Stimulated activated CD8-positive, alpha-beta memory T cell treated with anti-CD3 and anti-CD28 coated beads, Interleukin-15, amount 100 ng/mL, for 24 hours (primary cell): ENCODE measurements around the gene CORO1A.
"Not testable (repeated sequence)": the region's sequence is repeated elsewhere in the genome, so short reads cannot be mapped to it uniquely, and the experiment has no call there.

ENCODE experiments used
- DNase-seq: peaks from one replicate; pipeline ENCODE4 v3.0.0-alpha.2; 2020; ENCODE audit warnings: low read depth

CORO1A gene

DNA sequence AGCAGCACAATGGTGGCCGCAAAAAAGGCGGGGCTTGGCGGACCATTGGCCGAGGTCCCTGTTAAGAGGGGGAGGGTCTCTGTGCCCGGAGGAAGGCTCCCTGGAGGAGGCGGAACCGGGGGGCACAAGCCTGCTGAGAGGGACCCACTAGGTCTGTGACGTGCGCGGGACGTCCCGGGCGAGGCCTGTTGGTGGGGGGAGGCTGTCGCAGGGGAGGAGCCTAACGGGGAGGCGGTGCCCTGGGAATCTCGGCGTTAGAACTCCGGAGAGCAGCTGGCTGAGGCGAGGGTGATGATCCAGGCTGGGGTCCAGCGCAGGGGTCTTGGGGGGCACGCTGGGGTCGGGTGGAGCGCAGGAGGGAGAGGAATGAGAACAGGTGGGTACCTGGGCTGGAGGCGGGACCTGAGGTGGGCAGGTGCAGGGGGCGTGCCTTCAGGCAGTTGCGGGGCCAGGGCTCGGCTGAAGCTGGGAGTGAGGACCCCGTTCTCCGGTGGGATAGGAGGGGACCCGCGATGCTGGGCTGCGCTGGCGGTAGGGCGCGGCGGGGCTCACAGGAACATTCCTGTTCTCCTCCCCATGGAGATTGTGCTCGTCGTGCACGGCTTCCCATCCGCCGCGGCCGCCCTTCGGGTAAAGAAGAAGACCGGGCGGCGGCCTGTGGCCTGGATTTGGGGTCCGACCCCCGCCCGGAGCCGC, 22.3 kb downstream of the CORO1A start:
- DNase-seq = not testable (repeated sequence)

DNA sequence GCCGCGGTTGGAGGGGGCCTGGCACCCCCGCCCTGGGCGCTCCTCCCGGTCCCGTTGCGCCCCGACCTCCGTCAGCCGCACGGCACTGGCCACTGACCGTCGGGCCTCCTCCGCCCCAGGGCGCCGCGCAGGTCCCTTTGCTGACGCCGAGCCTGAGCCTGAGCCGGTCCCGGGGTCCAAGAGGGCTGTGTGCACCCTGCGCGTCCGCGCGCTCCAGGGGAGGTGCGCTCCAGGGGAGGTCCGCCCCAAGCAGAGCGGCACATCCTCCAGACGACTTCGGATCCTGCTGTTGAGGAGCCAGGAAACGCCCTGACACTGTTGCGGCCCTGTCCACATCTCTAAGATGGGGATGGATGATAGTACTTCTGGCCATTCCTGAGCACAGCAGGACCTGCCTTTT, 22.9 kb downstream of the CORO1A start:
- DNase-seq = not testable (repeated sequence)

DNA sequence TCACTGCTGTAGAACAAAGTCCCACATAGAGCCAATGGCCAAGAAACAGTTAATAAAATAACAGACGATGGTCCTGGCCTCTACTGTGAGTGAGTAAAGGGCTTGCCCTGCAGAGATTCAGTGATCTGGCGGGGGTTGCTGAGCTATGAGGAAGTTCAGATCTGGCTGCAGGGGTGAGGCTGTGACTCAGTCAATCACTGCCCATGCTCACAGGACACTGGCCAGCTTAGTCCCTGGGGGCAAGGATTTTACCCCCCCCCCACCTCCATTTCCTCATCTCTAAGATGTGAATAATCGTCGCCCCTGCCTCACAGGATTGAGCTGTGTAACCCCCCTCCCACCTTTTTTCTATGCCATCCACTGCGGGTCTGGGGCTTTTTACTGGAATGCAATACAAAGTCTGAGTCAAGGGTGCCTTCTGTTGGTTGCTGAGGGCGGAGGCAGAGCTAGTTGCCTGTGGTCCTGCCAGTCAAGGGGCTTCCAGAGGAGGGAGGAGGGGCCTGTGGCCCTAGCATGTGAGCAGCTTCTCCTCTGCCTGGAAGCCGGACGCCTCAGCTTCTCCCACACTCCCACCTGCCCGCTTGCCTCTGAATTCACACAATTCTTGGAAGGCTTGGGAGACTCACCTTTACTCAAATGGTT, 23.8 kb downstream of the CORO1A start:
- not testable (repeated sequence) for DNase-seq

DNA sequence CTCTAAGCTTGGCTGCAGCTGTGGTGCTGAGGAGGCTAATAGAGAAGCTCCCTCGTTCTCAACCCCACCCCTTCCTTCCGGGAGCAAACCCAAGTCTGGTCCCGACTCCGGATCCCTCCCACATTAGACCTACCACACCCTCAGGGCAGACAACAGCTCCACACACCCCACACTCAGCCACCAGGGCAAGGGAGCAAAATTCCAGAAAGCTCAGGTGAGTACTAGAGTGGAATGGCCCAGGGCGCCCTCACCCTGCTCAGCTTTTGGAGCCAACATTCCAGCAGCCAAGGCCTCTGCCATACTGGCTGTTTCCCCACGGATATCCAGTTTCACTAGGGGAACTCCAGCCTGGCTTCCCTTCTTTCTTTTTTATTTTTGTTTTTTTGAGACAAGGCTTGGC, 25.6 kb downstream of the CORO1A start:
- DNase-seq = not testable (repeated sequence)

DNA sequence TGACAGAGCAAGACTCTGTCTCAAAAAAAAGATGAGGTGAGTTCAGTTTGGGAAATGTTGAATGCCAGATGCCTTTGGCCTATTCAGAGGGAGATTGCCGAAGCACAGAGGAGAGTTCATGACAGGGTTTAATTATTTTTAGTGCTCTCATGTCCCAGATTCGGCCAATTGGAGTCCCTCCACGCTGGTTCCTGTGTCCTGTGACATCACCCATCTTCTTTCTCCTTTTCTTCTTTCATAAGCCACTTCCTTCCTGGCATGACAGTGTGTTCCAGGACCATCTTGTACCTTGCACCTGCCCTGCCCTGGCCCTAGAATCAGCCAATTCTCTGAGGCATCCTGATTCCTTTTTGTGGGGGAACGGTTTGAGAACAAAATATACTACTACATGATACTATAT, 28.0 kb downstream of the CORO1A start:
- not testable (repeated sequence) for DNase-seq

DNA sequence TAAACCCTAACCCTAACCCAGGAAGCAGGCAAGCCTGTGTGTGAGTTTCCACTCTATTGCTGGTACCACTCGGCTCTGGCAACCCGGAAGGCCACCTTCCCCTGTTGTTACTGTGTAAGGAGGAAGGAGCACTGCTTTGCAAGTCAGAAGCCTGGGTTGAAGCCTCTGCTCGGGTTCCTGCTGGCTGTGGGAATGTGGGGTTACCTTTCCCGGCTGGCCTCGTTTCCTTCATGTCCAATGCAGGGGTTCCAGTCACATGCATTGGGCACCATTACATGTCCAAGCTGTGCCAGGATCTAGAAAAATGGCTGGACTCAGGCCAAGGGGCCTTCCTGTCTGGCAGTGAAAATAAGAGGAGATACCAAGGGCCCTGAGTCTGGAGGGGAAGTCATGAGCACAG, 33.7 kb downstream of the CORO1A start:
- DNase-seq = not testable (repeated sequence)
